ACHN (cell line): ENCODE results near the gene NALCN.

Experiments used
- DNase-seq: peaks from one replicate; pipeline ENCODE4 v3.0.0-alpha.2; 2015
- in situ Hi-C: cut with HindIII; loops from 2 replicates; pipeline ENCODE4 v1.10.0; 2017; ENCODE audit warnings: low sequenced_read_pairs, low pct_ligation_motif_present, low pct_unique_long_range_greater_than_20kb

NALCN gene

GRCh38 chr13:101423872-101424271 is 7.6 kb upstream of the NALCN start:
- in situ Hi-C loops, result no loop called here

GRCh38 chr13:101417501-101417900 is 1.2 kb upstream of the NALCN start:
- in situ Hi-C loops, result no loop called here
- no peak for DNase-seq

More at GRCh38 chr13:101423872-101424271, 7.6 kb upstream of the NALCN start:
- no peak for DNase-seq

- in situ Hi-C loops, result no loop called here
- peak; percentile 8 for DNase-seq
These were observed 717 bp upstream of the NALCN start for GRCh38 chr13:101417043-101417406.

- no peak for DNase-seq
- in situ Hi-C loops, result no loop called here
These were observed 742 bp downstream of the NALCN start for GRCh38 chr13:101415358-101416174.

- DNase-seq, result no peak
- in situ Hi-C loops, result no loop called here
These were observed 4.2 kb downstream of the NALCN start for GRCh38 chr13:101412076-101412475.

- DNase-seq, result no peak
- in situ Hi-C loops, result no loop called here
These were observed 7.2 kb downstream of the NALCN start for GRCh38 chr13:101408992-101409656.

- no peak for DNase-seq
- in situ Hi-C loops, result no loop called here
These were observed 8.2 kb downstream of the NALCN start for GRCh38 chr13:101408154-101408553.

- no peak for DNase-seq
- in situ Hi-C loops, result no loop called here
These were observed 9.5 kb downstream of the NALCN start for GRCh38 chr13:101406791-101407190.

- DNase-seq, result no peak
- in situ Hi-C loops, result no loop called here
These were observed 15.1 kb downstream of the NALCN start for GRCh38 chr13:101401196-101401595.

GRCh38 chr13:101399365-101399764 is 16.9 kb downstream of the NALCN start:
- in situ Hi-C loops, result no loop called here
- no peak for DNase-seq

- in situ Hi-C loops, result no loop called here
- no peak for DNase-seq
These were observed 17.4 kb downstream of the NALCN start for GRCh38 chr13:101398920-101399319.

- in situ Hi-C loops, result no loop called here
- DNase-seq, result no peak
These were observed 18.1 kb downstream of the NALCN start for GRCh38 chr13:101398191-101398590.

GRCh38 chr13:101397742-101398141 is 18.6 kb downstream of the NALCN start:
- DNase-seq, result peak; percentile 59
- in situ Hi-C loops, result no loop called here

GRCh38 chr13:101394605-101395004 is 21.7 kb downstream of the NALCN start:
- DNase-seq, result no peak
- in situ Hi-C loops, result no loop called here

GRCh38 chr13:101393140-101393539 is 23.2 kb downstream of the NALCN start:
- in situ Hi-C loops, result no loop called here
- no peak for DNase-seq

- in situ Hi-C loops, result no loop called here
- no peak for DNase-seq
These were observed 25.8 kb downstream of the NALCN start for GRCh38 chr13:101390461-101390860.

- DNase-seq, result no peak
- in situ Hi-C loops, result no loop called here
These were observed 31.4 kb downstream of the NALCN start for GRCh38 chr13:101384929-101385328.

- DNase-seq, result no peak
- in situ Hi-C loops, result no loop called here
These were observed 32.7 kb downstream of the NALCN start for GRCh38 chr13:101383595-101383994.

GRCh38 chr13:101382701-101383100 is 33.6 kb downstream of the NALCN start:
- DNase-seq, result no peak
- in situ Hi-C loops, result no loop called here

GRCh38 chr13:101382086-101382485 is 34.2 kb downstream of the NALCN start:
- in situ Hi-C loops, result no loop called here
- no peak for DNase-seq
